GM12864 (cell line): ENCODE data around the gene LY6G5B.

Source experiments
- DNase-seq: peaks from one replicate; pipeline ENCODE4 v3.0.0-alpha.2; 2011; ENCODE audit warnings: low read depth
- H3K4me3 ChIP-seq: 2 replicates; pipeline ENCODE4 v1.5.1; 2011; ENCODE audit warnings: mild to moderate bottlenecking, low read depth, low read length, control low read depth
- TF ChIP-seq, protein P1 (sequence below): IDR thresholded peaks from 2 replicates; pipeline ENCODE4 v1.5.1; 2011; ENCODE audit warnings: low read depth, mild to moderate bottlenecking, moderate library complexity, low read length, control low read depth, inconsistent platforms; ENCODE audit errors: missing control alignments

The LY6G5B gene

DNA sequence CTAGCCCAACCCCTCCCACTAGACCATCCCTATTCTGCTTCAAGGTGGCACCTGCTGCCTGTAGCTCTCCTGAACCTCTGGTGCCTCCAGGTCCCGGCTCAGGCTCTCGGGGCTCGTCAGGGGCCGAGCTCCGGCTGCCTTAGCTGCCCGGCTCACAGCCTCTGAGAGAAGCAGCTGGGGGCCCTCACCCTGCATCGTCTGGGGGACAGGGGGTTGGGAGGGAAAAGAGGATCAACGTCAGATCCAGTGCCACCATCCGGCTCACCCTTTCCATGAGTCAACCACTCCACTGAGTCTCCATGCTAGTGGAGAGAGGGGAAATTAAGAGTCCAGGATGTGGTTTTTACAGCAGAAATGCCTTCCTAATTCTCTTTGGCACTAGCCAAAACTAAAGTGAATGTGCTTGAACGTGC lies 30.3 kb upstream of the LY6G5B start:
- TF ChIP-seq, protein P1, sequence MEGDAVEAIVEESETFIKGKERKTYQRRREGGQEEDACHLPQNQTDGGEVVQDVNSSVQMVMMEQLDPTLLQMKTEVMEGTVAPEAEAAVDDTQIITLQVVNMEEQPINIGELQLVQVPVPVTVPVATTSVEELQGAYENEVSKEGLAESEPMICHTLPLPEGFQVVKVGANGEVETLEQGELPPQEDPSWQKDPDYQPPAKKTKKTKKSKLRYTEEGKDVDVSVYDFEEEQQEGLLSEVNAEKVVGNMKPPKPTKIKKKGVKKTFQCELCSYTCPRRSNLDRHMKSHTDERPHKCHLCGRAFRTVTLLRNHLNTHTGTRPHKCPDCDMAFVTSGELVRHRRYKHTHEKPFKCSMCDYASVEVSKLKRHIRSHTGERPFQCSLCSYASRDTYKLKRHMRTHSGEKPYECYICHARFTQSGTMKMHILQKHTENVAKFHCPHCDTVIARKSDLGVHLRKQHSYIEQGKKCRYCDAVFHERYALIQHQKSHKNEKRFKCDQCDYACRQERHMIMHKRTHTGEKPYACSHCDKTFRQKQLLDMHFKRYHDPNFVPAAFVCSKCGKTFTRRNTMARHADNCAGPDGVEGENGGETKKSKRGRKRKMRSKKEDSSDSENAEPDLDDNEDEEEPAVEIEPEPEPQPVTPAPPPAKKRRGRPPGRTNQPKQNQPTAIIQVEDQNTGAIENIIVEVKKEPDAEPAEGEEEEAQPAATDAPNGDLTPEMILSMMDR = no peak
- DNase-seq = no peak
- H3K4me3 ChIP-seq = no peak overlapping the region

DNA sequence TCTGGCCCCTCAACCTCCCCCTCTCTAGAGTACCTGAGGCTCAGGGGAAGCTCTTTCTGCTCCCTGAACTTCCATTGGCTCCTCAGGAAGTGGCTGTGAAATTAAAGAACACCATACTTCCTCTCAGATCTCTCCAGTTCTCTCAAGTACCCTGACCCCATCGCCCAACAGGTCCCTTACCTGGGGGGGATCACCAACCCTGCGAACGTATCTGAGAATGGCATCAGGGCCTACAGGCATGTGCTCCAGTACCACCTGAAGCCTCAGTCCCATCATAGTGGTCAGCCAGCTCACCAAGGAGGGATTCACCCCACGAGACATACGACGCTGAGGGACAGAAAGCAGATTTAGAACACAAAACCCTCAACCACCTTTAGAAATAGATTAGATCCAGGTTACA lies 29.2 kb upstream of the LY6G5B start:
- H3K4me3 ChIP-seq = no peak overlapping the region
- no peak for DNase-seq
- TF ChIP-seq, protein P1 = no peak

DNA sequence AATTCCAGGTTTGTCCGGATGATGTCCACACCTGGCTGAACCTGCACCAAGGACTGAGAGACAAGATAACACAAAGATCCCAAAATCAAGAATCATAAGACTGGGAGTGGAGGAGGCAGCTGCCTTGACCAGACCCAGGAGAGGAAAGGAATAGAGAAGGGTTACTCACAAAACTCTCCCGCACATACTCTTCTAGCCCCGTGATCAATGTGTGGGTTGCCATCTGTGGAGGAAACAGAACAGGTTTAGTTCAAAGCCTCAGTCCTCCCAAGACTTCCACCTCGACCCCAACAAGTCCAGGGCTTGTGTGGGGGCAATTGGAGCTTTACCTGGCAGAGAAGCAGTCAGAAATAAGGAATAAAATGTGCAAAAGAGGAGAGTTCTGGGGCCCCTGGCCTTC lies 28.4 kb upstream of the LY6G5B start:
- H3K4me3 ChIP-seq = no peak overlapping the region
- TF ChIP-seq, protein P1 = no peak
- no peak for DNase-seq

DNA sequence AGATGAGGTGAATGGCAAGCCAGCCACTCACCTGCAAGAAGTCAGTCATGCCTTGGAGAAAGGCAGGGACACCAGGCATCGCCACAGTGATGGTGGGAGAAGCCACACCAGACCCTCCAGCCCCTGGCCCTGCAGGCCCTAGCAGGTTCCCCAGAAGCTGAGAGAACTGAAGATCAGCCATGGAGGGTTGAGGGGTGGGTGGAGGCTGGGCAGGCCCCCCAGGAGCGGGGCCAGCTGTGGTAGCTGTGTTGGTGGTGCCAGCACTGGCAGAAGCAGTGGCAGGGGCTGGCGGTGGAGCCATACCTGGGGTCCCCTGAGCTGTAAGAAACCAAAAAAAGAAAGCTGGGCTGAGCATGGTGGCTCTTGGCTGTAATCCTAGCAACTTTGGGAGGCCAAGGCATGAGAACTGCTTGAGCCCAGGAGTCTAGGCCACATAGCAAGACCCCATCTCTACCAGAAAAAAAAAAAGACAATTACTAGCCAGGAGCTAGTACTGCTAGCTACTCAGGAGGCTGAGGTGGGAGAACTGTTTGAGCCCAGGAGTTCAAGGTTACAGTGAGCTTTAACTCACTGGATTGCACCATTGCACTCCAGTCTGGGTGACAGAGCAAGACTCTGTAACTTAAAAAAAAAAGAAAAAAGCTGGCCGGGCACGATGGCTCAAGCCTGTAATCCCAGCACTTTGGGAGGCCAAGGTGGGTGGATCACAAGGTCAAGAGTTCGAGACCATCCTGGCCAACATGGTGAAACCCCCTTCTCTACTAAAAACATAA lies 26.8 kb upstream of the LY6G5B start:
- DNase-seq = no peak
- TF ChIP-seq, protein P1 = no peak
- no peak overlapping the region for H3K4me3 ChIP-seq

DNA sequence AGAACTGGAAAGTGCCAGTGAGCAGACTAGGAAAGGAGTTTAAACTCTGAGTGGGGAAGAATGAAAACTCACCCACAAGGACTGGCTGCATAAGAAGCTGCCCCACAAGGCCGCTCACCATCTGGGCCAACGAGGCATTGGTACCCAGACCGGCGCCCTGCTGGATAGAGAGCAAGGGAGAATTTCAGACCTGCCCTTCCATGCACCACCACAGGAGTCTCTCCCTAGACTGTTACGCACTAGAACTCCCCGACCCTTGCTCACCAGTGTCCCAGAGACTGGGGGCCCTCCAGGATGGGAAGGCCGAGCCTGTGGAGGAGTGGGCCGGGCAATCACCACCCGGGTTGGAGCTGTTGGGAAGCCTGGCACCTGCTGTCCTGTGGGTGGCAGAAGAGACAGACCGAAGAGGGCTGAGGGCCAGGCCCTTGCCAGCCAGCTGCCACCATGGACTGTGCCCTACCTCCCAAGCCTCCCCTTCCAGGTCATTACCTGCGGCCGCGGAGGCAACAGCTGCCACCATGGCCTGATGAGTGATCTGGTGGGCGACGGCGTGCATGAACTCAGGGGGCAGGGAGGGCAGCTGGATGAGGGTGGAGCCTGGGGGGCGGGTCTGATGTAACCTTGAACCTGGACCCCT lies 25.8 kb upstream of the LY6G5B start:
- DNase-seq = no peak
- no peak overlapping the region for H3K4me3 ChIP-seq
- TF ChIP-seq, protein P1 = no peak

DNA sequence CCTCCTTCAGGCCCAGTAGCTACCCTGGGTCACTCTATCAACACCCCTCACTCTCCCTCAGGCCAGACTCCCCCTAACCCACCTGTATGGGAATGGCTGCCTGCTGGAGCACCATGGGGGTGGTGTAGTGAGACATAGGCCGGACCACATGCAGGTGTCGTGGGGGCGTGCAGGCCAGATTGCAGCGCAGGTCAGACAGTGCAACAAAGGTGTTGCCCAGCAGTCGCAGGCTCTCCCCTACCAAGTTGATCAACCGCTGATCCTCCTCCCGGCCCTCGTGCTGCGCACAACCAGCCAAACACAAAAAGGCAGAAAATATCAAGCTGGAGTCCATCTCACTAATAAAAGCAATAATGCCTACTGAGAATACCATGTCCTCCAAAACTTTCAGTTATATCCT lies 24.5 kb upstream of the LY6G5B start:
- no peak for DNase-seq
- no peak overlapping the region for H3K4me3 ChIP-seq
- TF ChIP-seq, protein P1 = no peak
